ENCODE measurements around the gene ADAMTS17.

ADAMTS17 gene

DNA sequence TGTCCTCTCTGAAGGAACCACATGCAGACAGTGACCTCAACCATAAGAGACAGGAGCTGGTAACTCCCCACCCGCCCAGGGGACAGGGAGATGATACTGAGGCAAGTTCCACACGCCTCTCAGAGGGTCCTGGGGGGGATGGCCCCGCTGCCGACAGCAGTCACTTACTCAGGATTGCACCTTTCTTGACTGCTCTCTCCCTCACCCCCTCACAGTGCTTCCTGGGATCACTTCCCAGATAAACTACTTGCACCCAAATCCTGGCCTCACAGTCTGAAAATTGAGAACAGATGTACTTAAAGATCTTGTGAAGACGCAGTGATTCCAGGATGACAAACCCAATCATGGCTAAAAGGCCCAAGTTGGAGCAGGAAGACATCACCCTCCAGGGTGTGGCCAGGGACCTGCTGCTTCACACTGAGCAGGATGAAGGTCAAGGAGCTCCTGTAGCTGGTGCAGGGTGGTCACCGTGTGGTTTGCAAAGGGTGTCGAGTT, 207.6 kb downstream of the ADAMTS17 start:
- TF ChIP-seq TCF12 (IDR thresholded peaks at IDR 0.05; ENCODE audit: low read depth): no peak
- no peak for TF ChIP-seq TEAD4 (IDR thresholded peaks at IDR 0.05)
- TF ChIP-seq, protein P1, sequence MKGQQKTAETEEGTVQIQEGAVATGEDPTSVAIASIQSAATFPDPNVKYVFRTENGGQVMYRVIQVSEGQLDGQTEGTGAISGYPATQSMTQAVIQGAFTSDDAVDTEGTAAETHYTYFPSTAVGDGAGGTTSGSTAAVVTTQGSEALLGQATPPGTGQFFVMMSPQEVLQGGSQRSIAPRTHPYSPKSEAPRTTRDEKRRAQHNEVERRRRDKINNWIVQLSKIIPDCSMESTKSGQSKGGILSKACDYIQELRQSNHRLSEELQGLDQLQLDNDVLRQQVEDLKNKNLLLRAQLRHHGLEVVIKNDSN (IDR thresholded peaks at IDR 0.05): no peak
- TF ChIP-seq, protein P2, sequence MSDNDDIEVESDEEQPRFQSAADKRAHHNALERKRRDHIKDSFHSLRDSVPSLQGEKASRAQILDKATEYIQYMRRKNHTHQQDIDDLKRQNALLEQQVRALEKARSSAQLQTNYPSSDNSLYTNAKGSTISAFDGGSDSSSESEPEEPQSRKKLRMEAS (IDR thresholded peaks at IDR 0.05): no peak

DNA sequence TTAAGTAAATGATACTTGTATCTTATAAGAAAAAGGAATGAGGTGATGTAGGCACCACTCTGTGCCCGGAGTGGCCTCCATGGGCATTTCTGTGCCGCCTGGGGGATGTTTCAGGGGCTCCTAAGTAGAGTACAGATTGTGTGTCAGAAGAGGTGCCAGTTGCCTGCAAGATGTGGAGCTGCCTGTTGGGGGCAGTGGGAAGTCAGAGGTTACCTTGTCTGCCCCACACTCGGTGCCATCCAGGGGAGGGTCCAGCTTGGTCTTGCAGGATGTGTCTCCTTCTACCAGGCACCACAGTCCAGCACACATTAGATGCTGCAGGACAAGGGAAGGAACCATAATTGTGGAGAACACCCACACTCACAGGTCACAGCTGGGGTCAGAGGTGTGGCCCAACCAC, 208.8 kb downstream of the ADAMTS17 start:
- no peak for TF ChIP-seq NFIC (IDR thresholded peaks at IDR 0.05)
- TF ChIP-seq TAF1 (IDR thresholded peaks at IDR 0.05; ENCODE audit: low read depth): no peak
- no peak for TF ChIP-seq TCF12 (IDR thresholded peaks at IDR 0.05; ENCODE audit: low read depth)
- TF ChIP-seq RAD21 (IDR thresholded peaks at IDR 0.05; ENCODE audit: low read depth): no peak
- no peak for TF ChIP-seq CREB1 (IDR thresholded peaks at IDR 0.05; ENCODE audit: low read depth)
- TF ChIP-seq, protein P2 (IDR thresholded peaks at IDR 0.05): no peak
- TF ChIP-seq ZBTB7A (IDR thresholded peaks at IDR 0.05; ENCODE audit: low read depth): no peak
- TF ChIP-seq, protein P1 (IDR thresholded peaks at IDR 0.05): no peak
- TF ChIP-seq EGR1 (IDR thresholded peaks at IDR 0.05): no peak
- TF ChIP-seq, protein P3, sequence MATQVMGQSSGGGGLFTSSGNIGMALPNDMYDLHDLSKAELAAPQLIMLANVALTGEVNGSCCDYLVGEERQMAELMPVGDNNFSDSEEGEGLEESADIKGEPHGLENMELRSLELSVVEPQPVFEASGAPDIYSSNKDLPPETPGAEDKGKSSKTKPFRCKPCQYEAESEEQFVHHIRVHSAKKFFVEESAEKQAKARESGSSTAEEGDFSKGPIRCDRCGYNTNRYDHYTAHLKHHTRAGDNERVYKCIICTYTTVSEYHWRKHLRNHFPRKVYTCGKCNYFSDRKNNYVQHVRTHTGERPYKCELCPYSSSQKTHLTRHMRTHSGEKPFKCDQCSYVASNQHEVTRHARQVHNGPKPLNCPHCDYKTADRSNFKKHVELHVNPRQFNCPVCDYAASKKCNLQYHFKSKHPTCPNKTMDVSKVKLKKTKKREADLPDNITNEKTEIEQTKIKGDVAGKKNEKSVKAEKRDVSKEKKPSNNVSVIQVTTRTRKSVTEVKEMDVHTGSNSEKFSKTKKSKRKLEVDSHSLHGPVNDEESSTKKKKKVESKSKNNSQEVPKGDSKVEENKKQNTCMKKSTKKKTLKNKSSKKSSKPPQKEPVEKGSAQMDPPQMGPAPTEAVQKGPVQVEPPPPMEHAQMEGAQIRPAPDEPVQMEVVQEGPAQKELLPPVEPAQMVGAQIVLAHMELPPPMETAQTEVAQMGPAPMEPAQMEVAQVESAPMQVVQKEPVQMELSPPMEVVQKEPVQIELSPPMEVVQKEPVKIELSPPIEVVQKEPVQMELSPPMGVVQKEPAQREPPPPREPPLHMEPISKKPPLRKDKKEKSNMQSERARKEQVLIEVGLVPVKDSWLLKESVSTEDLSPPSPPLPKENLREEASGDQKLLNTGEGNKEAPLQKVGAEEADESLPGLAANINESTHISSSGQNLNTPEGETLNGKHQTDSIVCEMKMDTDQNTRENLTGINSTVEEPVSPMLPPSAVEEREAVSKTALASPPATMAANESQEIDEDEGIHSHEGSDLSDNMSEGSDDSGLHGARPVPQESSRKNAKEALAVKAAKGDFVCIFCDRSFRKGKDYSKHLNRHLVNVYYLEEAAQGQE (IDR thresholded peaks at IDR 0.05; ENCODE audit: low read depth): no peak
- no peak for TF ChIP-seq TEAD4 (IDR thresholded peaks at IDR 0.05)
- TF ChIP-seq YY1 (IDR thresholded peaks at IDR 0.05; ENCODE audit: low read depth): no peak
- no peak for TF ChIP-seq CEBPB (IDR thresholded peaks at IDR 0.05)
- no peak for TF ChIP-seq EP300 (IDR thresholded peaks at IDR 0.05; ENCODE audit: borderline replicate concordance)
- no peak for TF ChIP-seq FOXM1 (IDR thresholded peaks at IDR 0.05; ENCODE audit: borderline replicate concordance, low read depth)

DNA sequence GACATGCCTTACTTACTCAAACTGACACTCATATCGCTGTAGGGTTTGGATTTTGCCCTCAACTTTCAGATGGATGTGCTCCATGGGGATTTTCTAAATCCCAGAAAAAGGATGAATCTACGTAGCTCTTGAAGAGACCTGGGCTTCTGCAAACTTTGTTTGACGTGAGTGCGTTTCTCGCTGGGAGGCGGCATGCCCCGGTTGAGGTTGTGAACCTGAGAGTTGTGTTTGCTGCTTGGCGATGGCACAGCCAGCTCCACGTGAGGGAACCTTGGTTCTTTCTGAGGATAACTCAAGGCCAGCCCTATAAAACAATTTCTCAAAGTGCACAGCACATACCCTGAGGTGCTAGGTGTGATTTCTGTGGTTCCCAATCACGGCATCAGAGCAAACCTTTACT, 209.5 kb downstream of the ADAMTS17 start:
- no peak for TF ChIP-seq ZBTB7A (IDR thresholded peaks at IDR 0.05; ENCODE audit: low read depth)
- TF ChIP-seq EP300 (IDR thresholded peaks at IDR 0.05; ENCODE audit: borderline replicate concordance): no peak
- TF ChIP-seq, protein P2 (IDR thresholded peaks at IDR 0.05): no peak
- TF ChIP-seq, protein P1 (IDR thresholded peaks at IDR 0.05): no peak
- no peak for TF ChIP-seq TAF1 (IDR thresholded peaks at IDR 0.05; ENCODE audit: low read depth)
- no peak for TF ChIP-seq CREB1 (IDR thresholded peaks at IDR 0.05; ENCODE audit: low read depth)
- no peak for TF ChIP-seq FOXM1 (IDR thresholded peaks at IDR 0.05; ENCODE audit: borderline replicate concordance, low read depth)
- TF ChIP-seq TEAD4 (IDR thresholded peaks at IDR 0.05): no peak
- TF ChIP-seq CEBPB (IDR thresholded peaks at IDR 0.05): no peak
- no peak for TF ChIP-seq EGR1 (IDR thresholded peaks at IDR 0.05)
- TF ChIP-seq RAD21 (IDR thresholded peaks at IDR 0.05; ENCODE audit: low read depth): no peak
- TF ChIP-seq NFIC (IDR thresholded peaks at IDR 0.05): no peak

DNA sequence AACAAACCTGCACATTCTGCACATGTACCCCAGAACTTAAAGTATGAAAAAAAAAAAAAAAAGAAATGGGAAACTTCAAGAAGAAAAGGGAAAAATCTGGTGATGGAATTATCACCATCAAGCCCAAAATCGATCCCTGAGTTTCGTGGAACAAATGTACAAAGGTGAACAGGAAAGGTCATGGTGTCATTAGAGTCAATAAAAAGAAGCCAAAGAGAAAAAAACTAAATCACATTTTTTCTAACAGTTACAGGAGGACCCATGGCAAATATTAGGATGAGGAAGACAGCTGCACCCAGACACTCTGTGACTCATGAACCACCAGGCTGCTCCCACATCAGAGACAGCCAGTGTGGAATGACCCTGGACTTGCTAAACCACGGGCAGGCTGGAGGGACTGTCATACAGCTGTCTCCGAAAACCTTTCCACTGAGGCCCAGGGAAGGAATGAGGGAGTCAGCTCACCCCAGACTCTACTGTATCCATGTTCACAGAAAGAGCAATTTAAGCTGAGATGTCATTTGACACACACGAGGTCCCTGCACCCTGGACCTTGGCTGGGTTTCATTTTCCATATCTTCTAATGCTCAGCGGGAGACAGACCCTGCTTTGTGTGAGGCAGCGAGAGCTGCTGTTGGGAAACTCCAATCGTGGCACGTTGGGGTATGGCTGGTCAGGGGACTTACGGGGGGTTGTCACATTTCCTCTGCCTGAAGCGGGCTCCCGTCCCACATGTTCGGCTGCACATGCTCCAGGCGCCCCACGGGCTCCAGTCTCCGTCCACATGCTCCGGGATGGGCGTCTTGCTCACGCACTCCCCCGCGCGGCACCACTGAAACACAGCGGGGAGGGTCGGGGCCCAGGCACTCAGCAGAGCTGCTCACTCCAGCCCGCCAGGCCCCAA, 210.2 kb downstream of the ADAMTS17 start:
- TF ChIP-seq RAD21 (IDR thresholded peaks at IDR 0.05; ENCODE audit: low read depth): no peak
- TF ChIP-seq TCF12 (IDR thresholded peaks at IDR 0.05; ENCODE audit: low read depth): no peak
- TF ChIP-seq NFIC (IDR thresholded peaks at IDR 0.05): no peak
- no peak for TF ChIP-seq EP300 (IDR thresholded peaks at IDR 0.05; ENCODE audit: borderline replicate concordance)
- TF ChIP-seq ZBTB7A (IDR thresholded peaks at IDR 0.05; ENCODE audit: low read depth): no peak
- TF ChIP-seq, protein P1 (IDR thresholded peaks at IDR 0.05): no peak
- no peak for TF ChIP-seq YY1 (IDR thresholded peaks at IDR 0.05; ENCODE audit: low read depth)
- TF ChIP-seq, protein P2 (IDR thresholded peaks at IDR 0.05): no peak
- no peak for TF ChIP-seq EGR1 (IDR thresholded peaks at IDR 0.05)
- TF ChIP-seq FOXM1 (IDR thresholded peaks at IDR 0.05; ENCODE audit: borderline replicate concordance, low read depth): no peak
- no peak for TF ChIP-seq CREB1 (IDR thresholded peaks at IDR 0.05; ENCODE audit: low read depth)
- no peak for TF ChIP-seq CEBPB (IDR thresholded peaks at IDR 0.05)
- TF ChIP-seq TEAD4 (IDR thresholded peaks at IDR 0.05): no peak

DNA sequence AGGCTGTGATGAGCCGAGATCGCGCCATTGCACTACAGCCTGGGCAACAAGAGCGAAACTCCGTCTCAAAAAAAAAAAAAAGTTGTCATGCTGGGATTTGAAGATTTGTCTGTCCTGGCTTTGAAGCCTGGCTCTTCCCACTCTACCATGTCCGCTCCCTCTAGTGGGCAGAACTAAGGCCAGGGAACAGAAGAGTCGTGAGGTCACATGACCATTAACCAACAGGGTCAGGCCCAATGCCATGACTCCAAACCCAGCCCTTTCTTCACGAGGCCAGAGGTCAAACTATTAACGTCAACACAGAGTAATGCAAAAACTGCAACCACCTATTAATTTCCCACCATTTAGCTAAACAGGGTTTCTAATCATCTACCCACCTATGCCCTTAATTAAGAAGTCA, 212.1 kb downstream of the ADAMTS17 start:
- TF ChIP-seq RAD21 (IDR thresholded peaks at IDR 0.05; ENCODE audit: low read depth) (no peak), TAF1 (IDR thresholded peaks at IDR 0.05; ENCODE audit: low read depth) (no peak), ZBTB7A (IDR thresholded peaks at IDR 0.05; ENCODE audit: low read depth) (no peak)
- TF ChIP-seq, protein P1 (IDR thresholded peaks at IDR 0.05): peak; percentile 50

Data from Ishikawa (cell line).